GM18507 (cell line): ENCODE results near the gene ZNF74.
"Not testable (repeated sequence)": the region's sequence is repeated elsewhere in the genome, so short reads cannot be mapped to it uniquely, and the experiment has no call there.

Experiments
- DNase-seq: peaks from one replicate; pipeline ENCODE4 v3.0.0; 2011; ENCODE audit warnings: low read depth; ENCODE audit not compliant: insufficient read length; ENCODE audit errors: extremely low spot score
- FAIRE-seq: peaks from 2 replicates; lab custom pipeline; 2011; peaks lifted over from hg19 to GRCh38; lab: Jason Lieb, UNC

ZNF74 gene

DNA sequence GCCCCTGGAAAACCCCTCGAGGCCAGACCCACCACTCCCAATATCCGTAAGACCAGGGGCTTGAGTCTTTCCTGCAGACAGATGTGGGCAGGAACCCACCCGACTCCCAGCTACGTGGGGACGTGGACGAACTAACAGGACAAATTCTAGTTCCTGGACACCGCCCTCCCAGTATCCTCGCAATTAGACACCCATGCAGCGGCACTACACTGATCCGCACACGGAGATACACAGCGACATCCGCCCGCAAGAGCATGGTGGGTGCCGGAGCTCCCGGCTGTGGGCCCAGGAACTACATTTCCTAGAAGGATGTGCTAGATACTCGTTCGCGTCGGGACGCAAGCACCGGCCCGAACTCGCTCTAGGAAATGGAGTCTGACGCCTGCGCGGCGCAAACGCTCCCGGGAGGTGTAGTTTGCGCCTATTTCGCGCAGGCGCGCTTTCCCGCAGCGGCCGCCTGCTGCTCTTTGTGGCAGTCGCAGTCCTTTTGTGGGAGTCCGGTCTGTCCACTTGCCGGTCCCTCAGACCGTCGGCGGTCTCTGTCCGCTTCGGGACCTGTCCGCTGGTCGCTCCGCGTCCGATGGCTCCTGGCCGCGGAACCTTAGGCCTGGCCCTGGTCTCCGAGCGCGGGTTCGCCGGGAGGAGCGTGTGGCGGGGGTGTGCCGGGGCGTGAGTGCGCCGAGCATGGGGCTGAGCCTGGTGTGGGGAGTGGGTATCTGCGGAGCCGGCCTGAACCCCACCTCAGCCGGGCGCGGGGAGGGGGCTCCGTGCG is at the start of gene ZNF74:
Gene ZNF74 (plus strand): TSS at position 447 of the 772 bp plus-strand sequence. CDS start 478 bp downstream, outside the sequence.
- peak; percentile 75 for DNase-seq
- FAIRE-seq, result peak; percentile 89

DNA sequence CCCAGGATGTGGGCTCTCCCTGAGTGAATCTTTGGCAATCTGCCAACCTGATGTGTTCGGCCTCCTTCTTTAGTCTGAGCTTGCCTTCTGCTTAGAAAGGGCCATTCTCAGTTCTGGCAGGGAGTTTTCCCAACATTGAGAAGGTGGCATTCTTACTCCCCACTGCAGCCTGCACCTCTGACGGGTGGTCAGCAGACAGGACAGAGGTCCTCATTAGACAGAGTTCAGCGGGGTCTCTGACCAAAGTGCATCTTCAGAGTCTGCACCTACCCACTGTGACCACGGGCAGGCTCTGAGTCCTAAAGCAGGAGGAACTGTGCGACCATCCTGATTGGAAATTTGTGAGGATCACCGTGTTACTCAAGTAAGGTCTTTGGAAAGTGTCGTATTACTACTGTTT is 47.4 kb upstream of the ZNF74 start:
- not testable (repeated sequence) for DNase-seq, FAIRE-seq

DNA sequence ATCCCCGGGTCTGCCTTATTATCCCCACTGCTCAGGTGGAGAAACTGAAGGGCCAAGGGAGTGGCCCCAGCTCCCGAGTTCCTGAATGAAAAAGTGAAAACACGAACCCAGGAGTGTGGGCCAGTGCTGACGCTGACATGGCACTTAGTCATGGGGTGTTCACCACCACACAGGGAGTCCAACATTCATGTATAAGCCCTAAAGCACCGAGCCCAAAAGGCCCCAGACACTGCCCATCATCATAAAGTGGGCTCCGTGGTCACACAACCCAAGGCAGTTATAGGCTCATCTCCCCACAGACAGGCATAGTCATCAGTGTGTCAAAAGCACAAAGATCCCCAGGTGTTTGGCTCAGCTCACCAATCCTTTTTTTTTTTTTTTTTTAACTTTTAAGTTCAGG is 41.4 kb upstream of the ZNF74 start:
- not testable (repeated sequence) for FAIRE-seq, DNase-seq

DNA sequence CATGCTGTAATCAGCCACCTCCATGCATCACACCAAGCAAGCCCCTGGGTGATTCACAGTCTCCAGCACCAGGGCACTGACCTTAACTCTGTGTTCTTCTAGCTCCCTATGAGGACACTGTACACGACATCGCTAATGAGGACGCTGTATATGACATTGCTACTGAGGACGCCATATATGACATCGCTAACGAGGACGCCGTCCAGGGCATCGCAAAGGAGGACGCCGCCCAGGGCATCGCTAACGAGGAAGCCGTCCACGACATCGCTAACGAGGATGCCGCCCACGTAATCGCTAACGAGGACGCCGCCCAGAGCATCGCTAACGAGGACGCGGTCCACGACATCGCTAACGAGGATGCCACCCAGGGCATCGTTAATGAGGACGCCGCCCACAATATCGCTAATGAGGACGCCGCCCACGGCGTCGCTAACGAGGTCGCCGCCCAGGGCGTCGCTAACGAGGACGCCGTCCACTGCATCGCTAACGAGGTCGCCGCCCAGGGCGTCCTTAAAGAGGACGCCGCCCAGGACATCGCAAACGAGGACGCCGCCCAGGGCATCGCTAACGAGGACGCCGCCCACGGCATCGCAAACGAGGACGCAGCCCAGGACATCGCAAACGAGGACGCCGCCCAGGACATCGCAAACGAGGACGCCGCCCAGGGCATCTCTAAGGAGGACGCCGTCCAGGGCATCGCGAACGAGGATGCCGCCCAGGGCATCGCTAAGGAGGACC is 39.5 kb upstream of the ZNF74 start:
- no peak for DNase-seq
- FAIRE-seq, result no peak

DNA sequence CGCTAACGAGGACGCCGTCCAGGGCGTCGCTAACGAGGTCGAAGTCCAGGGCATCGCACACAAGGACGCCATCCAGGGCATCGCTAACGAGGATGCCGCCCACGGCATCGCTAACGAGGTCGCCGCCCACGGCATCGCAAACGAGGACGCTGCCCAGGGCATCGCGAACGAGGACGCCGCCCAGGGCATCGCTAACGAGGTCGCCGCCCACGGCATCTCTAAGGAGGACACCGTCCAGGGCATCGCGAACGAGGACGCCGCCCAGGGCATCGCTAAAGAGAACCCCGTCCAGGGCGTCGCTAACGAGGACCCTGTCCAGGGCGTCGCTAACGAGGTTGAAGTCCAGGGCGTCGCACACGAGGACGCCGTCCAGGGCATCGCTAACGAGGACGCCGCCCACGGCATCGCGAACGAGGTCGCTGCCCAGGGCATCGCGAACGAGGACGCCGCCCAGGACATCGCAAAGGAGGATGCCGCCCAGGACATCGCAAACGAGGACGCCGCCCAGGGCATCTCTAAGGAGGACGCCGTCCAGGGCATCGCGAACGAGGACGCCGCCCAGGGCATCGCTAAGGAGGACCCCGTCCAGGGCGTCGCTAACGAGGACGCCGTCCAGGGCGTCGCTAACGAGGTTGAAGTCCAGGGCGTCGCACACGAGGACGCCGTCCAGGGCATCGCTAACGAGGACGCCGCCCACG is 37.9 kb upstream of the ZNF74 start:
- DNase-seq, FAIRE-seq: not testable (repeated sequence)

DNA sequence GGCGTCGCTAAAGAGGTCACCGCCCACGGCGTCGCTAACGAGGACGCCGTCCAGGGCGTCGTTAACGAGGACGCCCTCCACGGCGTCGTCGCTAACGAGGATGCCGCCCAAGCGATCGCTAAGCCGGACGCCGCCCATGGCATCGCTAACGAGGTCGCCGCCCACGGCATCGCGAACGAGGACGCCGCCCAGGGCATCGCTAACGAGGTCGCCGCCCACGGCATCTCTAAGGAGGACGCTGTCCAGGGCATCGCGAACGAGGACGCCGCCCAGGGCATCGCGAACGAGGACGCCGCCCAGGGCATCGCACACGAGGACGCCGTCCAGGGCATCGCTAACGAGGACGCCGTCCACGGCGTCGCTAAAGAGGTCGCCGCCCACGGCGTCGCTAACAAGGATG is 37.0 kb upstream of the ZNF74 start:
- not testable (repeated sequence) for FAIRE-seq, DNase-seq

DNA sequence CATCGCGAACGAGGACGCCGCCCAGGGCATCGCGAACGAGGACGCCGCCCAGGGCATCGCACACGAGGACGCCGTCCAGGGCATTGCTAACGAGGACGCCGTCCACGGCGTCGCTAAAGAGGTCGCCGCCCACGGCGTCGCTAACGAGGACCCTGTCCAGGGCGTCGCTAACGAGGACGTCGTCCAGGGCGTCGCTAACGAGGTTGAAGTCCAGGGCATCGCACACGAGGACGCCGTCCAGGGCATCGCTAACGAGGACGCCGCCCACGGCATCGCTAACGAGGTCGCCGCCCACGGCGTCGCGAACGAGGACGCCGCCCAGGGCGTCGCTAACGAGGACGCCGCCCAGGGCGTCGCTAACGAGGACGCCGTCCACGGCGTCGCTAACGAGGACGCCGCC is 36.0 kb upstream of the ZNF74 start:
- FAIRE-seq, DNase-seq: not testable (repeated sequence)

DNA sequence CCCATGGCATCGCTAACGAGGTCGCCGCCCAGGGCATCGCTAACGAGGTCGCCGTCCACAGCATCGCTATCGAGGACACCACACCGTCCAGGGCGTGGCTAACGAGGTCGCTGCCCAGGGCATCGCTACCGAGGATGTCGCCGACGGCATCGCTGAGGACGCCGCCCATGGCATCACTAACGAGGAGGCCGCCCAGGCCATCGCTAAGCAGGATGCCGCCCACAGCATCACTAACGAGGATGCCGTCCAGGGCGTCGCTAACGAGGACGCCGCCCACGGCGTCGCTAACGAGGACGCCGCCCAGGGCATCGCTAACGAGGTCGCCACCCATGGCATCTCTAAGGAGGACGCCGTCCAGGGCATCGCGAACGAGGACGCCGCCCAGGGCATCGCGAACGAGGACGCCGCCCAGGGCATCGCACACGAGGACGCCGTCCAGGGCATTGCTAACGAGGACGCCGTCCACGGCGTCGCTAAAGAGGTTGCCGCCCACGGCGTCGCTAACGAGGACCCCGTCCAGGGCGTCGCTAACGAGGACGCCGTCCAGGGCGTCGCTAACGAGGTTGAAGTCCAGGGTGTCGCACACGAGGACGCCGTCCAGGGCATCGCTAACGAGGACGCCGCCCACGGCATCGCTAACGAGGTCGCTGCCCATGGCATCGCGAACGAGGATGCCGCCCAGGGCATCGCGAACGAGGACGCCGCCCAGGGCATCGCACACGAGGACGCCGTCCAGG is 35.3 kb upstream of the ZNF74 start:
- not testable (repeated sequence) for FAIRE-seq, DNase-seq

DNA sequence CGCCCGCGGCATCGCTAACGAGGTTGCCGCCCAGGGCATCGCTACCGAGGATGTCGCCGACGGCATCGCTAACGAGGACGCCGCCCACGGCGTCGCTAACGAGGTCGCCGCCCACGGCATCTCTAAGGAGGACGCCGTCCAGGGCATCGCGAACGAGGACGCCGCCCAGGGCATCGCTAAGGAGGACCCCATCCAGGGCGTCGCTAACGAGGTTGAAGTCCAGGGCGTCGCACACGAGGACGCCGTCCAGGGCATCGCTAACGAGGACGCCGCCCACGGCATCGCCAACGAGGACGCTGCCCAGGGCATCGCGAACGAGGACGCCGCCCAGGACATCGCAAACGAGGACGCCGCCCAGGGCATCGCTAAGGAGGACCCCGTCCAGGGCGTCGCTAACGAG is 33.7 kb upstream of the ZNF74 start:
- not testable (repeated sequence) for FAIRE-seq, DNase-seq

DNA sequence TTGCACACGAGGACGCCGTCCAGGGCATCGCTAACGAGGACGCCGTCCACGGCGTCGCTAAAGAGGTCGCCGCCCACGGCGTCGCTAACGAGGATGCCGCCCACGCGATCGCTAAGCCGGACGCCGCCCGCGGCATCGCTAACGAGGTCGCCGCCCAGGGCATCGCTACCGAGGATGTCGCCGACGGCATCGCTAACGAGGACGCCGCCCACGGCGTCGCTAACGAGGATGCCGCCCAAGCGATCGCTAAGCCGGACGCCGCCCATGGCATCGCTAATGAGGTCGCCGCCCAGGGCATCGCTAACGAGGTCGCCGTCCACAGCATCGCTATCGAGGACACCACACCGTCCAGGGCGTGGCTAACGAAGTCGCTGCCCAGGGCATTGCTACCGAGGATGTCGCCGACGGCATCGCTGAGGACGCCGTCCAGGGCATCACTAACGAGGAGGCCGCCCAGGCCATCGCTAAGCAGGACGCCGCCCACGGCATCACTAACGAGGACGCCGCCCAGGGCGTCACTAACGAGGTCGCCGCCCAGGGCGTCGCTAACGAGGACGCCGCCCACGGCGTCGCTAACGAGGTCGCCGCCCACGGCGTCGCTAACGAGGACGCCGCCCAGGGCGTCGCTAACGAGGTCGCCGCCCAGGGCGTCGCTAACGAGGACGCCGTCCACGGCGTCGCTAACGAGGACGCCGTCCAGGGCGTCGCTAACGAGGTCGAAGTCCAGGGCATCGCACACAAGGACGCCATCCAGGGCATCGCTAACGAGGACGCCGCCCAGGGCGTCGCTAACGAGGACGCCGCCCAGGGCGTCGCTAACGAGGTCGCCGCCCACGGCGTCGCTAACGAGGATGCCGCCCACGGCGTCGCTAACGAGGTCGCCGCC is 32.8 kb upstream of the ZNF74 start:
- DNase-seq, FAIRE-seq: not testable (repeated sequence)

DNA sequence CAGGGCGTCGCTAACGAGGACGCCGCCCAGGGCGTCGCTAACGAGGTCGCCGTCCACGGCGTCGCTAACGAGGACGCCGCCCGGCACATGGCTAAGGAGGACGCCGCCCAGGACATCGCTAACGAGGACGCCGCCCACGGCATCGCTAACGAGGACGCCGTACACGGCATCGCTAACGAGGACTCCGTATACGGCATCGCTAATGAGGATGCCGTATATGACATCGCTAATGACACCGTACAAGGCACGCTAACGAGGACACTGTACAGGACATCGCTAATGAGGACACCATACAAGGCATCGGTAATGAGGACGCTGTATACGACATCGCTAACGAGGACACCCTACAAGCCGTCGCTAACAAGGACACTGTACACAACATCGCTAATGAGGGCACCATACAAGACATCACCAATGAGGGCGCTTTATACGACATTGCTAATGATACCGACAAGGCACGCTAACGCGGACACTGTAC is 32.2 kb upstream of the ZNF74 start:
- FAIRE-seq, result not testable (repeated sequence)

DNA sequence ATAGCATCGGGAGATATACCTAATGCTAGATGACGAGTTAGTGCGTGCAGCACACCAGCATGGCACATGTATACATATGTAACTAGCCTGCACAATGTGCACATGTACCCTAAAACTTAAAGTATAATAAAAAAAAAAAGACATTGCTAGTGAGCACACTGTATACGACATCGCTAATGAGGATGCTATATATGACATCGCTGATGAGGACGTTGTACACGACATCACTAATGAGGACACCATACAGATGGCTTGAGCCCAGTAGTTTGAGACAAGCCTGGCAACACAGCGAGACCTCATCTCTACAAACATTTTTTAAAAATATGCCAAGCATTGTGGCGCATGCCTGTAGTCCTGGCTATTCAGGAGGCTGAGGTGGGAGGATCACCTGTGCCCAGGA is 31.5 kb upstream of the ZNF74 start:
- not testable (repeated sequence) for DNase-seq, FAIRE-seq

More for the DNA sequence above, 32.2 kb upstream of the ZNF74 start:
- not testable (repeated sequence) for DNase-seq

DNA sequence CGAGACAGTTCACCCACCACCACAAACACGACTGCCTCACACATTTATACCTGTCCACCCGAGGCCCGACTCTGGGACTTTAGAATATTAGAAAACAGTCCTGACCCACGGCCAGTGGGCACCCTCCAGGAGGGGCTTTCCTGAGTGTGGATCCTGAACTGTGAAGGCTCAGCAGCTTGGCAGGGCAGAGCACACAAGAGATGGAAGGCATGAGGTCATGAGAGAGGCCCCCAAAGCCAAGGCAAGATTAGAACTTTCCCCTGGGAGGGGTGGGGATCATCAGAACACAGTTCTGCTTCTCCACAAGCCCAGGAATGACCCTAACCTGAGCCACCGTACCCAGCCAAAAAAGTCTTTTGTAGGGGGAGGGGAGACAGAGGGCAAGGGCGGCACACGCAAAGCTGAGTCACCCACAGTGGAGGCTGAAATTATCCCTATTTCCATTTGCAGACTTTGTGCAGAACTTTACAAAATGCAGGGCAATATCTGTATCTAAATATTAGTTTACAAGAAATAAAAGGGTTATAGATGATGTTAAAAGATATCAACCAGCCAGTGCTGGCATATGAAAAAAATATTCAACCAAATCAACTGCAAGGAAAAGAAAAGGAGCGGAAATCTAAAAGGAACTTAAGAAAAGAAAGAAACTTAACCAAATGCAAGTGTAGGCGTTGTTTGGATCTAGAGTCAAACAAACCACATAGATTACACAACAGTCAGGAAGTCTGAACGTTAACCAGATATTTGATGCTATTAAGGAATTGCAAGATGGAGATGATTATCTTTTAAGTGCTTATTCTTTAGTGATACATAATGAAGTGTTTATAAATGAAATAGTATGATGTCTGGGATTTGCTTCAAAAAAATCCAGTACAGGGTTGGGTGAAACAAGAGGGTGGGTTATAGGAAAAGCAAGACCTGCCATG is 29.4 kb upstream of the ZNF74 start:
- not testable (repeated sequence) for FAIRE-seq, DNase-seq

DNA sequence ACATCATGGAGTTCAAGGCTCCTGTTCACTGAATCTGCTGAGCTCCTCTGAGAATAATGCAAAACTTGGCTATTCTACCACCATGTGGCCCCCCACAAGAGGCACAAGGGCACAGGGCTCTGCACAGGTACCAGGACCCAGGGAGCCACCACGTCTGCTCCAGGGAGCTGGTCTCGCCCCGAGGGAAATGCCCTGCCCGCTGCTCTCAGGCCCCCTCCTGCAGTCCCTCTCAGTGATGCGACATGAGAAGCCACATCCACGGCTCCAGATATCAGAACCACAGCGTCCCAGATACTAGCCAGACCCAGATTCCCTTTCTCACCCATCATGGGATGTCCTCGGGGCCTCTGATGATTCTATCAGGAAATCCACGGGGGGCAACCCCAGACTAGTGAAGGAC is 27.1 kb upstream of the ZNF74 start:
- not testable (repeated sequence) for DNase-seq, FAIRE-seq

DNA sequence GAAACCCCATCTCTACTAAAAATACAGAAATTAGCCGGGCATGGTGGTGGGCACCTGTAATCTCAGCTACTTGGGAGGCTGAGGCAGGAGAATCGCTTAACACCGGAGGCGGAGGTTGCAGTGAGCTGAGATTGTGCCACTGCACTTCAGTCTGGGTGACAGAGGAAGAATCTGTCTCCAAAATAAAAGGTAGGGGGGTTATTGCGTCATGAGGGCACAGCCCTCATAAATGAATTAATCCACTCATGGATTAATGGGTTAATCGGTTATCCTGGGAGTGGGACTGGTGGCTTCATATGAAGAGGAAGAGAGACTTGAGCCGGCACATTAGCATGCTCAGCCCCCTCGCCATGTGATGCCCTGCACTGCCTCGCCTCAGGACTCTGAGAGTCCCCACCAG is 25.1 kb upstream of the ZNF74 start:
- not testable (repeated sequence) for FAIRE-seq, DNase-seq

DNA sequence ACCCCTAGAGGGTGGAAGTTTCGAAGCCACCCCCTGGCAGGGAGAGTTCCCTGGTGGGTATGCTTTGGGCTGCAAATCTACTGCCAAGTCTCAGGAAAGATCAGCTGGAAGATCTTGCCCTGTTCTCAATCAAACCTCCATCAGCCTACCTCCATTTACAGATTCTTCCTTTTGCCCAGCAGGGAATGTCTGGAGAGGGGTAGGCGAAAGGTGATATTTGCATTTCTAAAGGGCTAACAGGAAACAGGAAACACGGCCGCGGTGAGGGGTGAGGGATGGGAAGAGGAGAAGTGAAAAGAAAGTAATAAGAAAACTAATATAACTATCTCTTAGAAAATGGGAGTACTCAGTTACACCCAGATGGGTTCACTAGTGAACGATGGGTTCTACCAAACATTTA is 22.3 kb upstream of the ZNF74 start:
- FAIRE-seq, DNase-seq: not testable (repeated sequence)

DNA sequence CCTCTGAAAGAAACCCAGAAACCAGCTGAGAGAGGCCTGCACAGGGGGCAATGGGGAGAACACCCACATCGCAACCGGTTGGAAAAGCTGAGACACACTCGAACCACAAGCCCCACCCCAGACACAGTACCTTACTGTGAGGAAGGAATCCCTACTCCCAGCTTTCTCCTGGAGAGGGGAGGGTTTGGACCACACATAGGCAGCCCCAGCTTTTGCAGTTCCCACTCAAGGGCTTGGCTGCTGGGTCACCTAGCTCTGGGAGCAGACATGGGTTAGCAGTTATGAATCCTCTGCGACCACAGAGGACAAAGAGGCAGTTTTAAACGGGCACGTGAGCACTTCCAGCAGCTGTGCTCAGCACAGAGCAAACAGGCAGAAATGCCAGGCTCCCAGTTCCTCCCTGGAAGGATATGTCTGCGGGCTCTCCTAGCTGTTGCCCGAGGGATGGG is 21.5 kb upstream of the ZNF74 start:
- FAIRE-seq, DNase-seq: not testable (repeated sequence)
